GM21515 (cell line): Measurements from ENCODE around the gene TUBB3.
"Not testable (repeated sequence)": the region's sequence is repeated elsewhere in the genome, so short reads cannot be mapped to it uniquely, and the experiment has no call there.

ENCODE experiments used
- ATAC-seq: cut with Tn5 transposase; IDR thresholded peaks from one replicate; pipeline ENCODE4 v1.9.1; 2021; ENCODE audit not compliant: unreplicated experiment

The TUBB3 gene

DNA sequence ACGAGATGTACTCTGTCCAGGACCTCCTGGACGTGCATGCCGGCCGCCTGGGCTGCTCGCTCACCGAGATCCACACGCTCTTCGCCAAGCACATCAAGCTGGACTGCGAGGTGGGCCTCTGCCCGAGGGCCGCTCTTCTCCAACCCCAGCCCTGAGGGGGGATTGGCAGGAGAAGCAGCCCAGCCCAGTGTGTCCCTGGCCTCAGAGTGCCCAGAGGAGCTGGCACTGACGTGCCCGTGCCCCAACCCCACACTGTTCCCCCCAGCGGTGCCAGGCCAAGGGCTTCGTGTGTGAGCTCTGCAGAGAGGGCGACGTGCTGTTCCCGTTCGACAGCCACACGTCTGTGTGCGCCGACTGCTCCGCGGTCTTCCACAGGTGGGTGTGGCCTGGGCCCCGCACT is 41.1 kb downstream of the TUBB3 start:
- ATAC-seq = no peak

DNA sequence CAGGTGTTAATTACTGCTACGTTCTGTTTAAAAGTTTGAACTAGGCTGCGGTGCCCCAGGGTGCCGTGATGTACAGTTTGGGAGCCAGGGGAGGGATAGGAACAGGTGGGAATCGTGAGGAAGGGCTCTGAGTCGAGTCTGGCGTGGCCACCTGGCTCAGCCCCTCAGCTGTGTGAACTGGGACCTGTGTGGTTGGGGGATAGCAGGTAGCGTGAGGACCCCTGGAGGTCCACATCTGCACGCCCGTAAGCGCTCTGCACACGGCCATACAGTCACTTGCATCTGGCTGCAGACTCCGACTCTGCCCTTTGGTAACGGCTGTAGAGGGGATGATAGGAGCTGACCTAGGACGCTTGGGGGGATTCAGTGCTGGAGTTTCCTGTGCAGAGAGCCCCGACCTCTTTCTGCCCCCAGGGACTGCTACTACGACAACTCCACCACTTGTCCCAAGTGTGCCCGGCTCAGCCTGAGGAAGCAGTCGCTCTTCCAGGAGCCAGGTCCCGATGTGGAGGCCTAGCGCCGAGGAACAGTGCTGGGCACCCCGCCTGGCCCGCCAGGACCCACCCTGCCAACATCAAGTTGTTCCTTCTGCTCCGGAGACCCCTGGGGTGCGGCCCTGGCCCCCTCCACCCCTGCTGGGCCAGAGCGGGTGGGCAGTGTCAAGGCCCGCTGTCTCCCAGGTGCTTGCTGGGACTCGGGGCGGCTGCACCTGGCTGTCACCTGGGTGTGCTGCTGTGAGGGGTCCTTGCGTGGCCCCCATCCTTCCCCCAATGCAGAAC is 42.5 kb downstream of the TUBB3 start:
- ATAC-seq = no peak

DNA sequence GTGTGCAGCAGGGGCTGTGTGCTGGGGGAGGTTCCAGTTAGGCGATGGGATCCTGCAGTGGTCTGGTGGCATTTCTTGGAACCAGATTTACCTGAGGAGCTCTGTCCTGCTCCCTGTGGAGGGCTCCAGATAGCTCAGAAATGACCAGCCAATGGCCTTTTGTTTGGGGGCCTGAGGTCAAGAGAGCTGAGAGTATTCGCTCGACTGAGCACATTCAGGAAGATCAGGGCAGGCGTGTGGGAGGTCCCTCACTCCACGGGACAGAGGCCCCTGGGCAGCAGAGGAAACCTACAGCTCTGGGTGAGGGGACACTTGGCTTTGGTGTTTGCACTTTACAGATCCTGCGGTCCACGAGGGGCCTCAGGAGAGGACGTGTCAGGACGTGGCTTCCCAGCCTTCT is 43.6 kb downstream of the TUBB3 start:
- ATAC-seq = no peak

DNA sequence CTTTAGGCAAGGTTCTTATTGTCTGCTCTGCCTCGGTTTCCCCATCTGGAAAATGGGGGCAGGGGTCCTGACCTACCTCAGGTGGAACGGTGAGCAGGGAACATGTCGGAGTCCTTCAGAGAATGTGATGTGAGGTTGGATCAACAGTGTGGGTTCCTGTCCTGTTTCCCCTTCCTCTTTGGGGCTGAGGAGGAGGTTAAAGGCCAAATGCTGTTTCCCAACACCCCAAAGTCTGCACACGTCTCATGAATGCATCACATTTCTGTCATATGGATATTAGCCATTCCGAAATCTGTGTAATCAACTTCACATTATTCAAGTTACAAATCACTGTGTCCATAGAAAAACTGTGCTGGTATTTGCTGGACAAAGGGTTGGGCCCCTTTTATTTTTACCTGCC is 44.3 kb downstream of the TUBB3 start:
- ATAC-seq = not testable (repeated sequence)

DNA sequence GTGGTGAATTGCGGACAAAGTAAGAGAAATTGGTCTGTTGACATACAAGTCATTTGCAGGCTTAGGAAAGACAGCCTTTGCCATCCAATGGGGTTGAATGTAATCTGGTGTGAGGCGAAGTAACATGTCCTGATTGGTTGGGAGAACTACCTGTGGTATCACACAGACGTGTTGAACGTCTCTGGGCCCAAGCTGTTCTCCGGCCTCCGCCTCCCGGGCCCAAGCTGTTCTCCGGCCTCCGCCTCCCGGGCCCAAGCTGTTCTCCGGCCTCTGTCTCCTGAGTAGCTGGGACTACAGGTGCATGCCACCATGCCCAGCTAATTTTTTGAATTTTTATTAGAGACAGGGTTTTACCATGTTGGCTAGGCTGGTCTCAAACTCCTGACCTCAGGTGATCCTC is 44.9 kb downstream of the TUBB3 start:
- ATAC-seq = not testable (repeated sequence)

DNA sequence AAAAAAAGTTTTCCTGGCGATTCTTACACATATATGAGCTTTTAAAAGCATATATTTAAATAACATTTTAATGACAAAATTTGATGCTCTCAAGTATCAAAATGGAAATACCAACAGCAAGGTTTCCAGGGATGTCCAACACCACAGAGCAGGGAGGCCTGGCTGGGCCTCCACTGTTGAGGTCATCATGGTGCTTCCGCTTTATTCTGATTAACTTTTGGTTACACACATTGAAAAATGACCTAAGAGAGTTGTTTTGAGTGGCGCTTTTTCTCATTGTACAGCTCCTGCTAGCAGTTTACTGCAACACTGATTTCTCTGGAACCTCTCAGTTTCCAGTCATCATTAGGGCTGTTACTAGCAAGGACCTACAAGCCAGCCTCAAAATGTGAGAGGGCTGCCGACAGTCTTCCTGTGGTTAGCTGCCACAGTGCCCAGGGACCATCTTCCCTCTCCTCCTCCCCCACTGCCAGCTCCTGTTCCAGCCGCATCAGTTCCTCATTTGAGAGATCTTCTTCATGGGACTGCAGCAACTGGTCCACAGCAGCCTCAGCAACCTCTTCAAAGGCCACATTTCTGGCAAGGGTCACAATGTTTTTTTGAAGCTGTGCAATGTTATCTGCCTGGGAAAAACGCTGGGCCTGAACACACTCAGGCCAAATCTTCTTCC is 46.7 kb downstream of the TUBB3 start:
- ATAC-seq = no peak

DNA sequence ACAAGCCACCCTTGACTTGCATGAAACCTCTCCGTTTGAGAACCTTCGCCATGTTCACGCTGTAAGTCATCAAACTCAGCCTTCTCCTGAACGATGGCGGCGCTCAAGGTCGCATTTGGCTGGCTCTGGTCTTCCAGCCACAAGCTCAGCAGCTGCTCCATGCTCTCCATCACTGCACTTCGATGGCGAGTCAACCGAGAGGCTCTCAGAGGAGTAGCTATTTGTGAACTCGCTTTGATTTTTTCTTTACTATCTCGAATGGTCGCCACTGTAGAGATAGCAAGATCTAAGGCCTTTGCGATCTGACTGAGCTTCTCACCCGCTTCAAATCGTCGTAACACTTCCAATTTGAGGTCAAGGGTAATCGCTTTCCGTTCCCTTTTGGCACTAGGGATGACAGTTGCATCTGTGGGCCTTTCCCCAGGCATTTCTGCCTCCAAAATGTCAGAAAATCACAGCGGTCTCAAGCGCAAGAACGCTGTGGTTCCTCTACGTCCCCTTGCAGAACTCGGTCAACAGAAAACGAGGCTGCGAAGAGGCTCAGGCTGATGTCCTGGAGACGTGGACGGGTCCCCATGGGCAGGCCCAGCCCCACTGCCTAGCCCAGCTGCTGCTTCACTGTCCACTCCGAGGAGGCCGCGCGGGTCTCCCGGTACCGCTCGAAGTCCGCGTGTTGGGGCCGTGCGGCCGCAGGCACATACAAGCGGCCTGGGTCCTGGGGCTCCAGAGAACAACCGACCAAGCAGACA is 48.5 kb downstream of the TUBB3 start:
- ATAC-seq = peak; percentile 17

DNA sequence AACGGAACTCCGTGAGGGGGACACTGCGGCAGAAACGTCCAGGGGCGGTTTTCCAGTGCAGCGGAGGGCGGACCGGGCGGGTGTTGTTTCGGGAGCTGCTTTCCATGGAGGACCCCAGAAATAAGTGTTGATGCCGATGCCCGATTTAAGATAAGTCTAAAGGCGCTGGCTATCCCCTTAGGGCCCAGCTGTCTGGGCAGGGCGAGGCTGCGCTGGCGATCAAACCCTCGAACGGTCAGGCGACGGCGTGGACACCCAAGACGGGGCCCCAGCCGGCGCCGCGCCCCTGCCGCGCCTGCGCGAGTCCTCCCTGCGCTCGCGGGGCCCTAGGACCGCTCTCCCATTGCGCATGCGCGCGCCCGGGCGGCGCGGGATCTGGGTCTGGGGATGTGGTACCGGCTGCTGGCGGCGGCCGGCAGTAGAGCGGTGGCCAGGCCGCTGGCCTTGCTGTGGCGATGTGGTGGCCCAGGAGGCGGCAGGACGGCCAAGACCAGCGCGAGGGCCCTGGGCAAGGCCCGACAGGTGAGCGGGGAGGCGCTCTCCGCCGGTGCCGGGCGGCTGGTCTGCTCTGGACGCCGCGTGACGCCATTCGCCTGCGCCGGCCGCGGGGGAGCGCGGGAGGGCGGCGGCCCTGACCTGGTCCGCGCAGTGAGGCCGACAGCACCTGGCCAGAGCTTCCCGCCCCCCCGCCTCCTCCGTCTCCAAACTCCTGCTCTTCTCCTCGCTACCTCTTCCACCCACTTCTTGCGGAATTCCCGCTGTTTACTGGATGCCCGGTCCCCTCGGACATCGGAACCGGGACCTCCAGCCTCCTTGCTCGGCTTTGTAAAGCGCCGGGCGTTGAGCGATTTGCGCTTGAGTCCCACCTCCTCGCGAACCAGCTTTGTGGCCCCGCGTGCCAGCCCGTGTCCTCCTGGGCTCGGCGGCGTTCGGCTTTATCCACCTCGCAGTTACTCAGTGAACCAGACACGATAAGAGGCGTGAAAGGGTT is 49.4 kb downstream of the TUBB3 start:
- peak; percentile 78 for ATAC-seq

DNA sequence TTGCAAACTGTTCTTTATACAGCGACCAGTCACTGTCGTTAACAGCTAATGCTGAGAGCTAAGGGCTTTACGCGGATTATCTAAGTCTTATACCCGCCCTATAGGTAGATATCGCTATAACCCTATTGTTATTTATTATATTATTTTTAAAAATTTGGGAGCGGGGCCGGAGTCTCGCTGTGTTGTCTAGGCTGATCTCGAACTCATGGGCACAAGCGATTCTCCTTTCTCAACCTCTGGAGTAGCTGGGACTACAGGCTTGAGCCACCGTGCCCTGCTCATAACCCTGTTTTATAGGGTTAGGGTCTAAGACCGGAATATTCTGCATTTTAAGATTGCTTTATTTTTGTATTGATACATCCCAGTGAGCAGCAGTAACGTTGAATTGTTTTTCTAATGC is 50.1 kb downstream of the TUBB3 start:
- no peak for ATAC-seq

DNA sequence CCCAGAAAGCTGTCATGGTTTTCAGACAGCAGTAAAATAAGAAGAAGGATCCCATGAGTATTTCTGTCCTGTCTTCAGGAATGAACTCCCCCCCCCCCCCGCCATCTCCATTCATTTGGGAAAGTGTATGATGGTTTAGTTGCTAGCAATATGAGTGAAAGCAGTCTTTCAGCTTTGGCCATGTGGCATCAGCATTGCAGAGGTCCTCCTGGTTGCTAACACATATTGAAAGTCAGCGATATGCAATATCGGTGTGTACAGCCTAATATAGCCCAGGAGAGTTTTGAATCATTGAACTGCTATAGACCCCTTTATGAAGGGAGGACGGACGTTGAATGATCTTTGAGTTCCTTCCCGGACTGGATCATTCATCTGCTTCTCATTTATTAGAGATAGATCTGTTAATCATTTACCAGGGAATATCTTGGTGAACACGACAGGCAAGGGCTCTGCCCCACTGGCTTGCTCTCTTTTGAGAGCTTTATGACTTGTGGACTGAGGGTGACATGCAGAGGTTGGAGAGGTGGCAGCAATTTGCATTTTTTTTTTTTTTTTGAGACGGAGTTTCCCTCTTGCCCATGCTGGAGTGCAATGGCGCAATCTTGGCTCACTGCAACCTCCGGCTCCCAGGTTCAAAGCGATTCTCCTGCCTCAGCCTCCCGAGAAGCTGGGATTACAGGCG is 50.7 kb downstream of the TUBB3 start:
- ATAC-seq = no peak

DNA sequence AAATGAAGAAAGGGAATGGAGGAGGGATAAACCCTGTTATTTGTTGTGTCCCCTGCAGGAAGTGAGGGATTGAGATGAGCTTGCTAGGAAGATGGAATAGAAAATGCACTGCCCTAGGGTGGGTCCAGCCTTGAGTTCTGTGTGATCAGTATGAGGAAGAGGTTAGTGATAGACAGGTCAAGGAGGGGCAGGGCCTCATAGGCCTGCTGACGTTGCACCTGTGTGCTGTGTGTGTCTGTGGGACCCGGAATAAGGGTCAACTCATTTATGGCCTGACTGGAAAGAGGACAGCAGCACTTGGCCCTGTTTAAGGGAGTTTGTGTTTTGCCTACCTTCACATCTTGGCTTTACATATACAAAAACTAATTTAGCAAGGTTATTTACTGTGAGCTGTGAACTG is 51.7 kb downstream of the TUBB3 start:
- ATAC-seq = no peak

DNA sequence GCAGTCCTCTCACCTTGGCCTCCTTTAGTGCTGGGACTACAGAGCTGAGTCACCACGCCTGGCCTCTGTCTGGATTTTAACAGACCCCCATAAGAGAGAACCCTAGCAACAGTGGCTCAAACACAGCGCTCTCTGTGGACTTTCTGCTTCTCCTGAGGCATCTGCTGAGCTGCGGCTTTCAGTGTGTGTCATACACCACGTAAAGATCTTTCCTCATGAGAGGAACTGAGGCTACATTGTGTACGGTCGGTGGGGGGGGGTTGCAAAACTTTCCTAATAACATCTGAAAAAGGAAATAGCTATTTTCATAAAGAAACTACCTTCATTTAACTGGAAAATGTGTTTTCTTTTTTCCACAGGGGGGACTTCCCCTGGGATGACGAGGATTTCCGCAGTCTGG is 58.3 kb downstream of the TUBB3 start:
- ATAC-seq = peak; percentile 63

DNA sequence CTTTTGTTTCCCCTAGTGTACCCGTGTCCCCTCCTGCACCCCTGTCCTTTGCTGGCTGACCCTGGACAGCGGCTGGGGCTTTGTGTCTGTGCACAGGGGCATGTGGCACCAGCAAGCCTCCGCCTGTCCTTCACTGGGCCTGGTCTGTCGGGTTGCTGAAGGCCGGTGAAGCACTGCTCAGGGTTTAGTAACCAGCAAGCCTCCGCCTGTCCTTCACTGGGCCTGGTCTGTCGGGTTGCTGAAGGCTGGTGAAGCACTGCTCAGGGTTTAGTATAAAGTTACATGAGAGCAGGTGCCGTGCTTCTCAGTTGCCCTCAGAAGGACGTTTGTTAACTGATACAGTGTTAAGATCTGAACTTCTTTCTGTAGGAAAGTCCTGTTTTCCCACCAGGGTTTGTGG is 59.2 kb downstream of the TUBB3 start:
- ATAC-seq = no peak

DNA sequence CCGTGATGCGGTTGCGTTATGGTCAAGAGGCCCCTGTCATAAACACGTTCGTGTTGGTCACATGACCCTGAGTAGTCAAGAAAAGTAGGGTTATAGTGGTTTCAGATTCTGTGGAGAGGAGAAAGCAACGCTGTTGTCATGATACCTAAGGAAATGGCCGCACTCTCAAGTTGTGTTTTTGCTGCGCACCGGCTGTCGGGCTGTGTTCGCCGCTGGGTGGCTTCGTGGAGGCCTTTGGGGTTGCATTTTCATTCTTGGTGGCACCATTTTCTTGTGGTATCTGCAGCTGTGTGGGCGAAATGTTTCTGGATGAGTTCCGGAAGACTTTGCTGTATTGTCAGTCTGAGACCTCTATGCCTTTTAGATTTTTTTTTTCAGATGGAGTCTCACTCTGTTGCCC is 60.4 kb downstream of the TUBB3 start:
- no peak for ATAC-seq

DNA sequence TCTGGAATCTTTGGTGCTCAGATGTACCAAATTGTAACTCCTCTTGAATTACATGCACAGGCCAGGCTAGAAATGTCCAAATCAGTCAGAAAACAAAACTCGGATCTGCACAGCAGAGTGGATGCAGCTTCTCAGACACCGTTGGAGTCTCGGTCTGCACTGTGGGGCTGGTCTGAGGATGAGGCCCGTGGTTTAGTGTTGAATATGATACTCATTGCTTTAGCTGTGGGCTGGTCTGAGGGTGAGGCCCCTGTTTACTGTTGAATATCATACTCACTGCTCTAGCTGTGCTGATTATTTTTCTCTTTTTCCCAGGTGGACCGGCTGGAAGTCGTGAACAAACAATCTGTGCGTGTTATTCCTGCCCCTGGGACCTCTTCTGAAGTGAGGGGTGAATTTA is 61.1 kb downstream of the TUBB3 start:
- no peak for ATAC-seq

DNA sequence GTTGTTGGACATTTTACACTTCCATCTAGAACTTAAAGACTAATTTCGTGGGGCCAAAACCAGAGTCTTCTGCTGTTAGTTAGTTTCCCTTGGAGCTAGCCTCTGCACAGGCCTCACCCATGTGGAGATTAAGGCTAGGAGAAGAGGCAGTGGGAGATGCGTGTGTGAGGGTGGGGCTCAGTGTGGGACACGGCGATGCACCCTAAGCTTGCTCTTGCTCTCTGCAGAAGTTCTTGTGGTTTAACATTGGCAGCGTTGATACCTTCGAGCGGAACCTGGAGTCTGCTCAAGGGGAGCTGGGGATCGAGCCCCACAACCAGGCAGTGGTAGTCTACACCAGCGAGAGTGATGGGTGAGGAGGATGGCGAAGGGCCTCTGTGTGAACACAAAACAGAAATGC is 62.1 kb downstream of the TUBB3 start:
- ATAC-seq = no peak
